GM06990 (cell line): ENCODE measurements around the gene SPG11.

ENCODE experiments used
- DNase-seq: peaks from one replicate; pipeline ENCODE4 v3.0.0-alpha.2; 2011; ENCODE audit not compliant: insufficient read length; ENCODE audit errors: extremely low read depth
- H3K27me3 ChIP-seq: replicated peaks from 2 replicates; pipeline ENCODE4 v1.6.0; 2011; ENCODE audit warnings: low read length; ENCODE audit not compliant: control insufficient read depth, insufficient read depth
- H3K36me3 ChIP-seq: 2 replicates; pipeline ENCODE4 v1.5.1; 2011; ENCODE audit warnings: low read length; ENCODE audit not compliant: control insufficient read depth, insufficient read depth
- H3K4me3 ChIP-seq: replicated peaks from 2 replicates; pipeline ENCODE4 v1.5.1; 2011; ENCODE audit warnings: low read depth, mild to moderate bottlenecking, control low read depth, low read length
- TF ChIP-seq, protein P1 (sequence below): IDR thresholded peaks from 2 replicates; pipeline ENCODE4 v1.5.1; 2011; ENCODE audit warnings: low read length, control low read depth, mild to moderate bottlenecking, inconsistent platforms; ENCODE audit not compliant: insufficient read depth, poor library complexity, severe bottlenecking

The SPG11 gene

DNA sequence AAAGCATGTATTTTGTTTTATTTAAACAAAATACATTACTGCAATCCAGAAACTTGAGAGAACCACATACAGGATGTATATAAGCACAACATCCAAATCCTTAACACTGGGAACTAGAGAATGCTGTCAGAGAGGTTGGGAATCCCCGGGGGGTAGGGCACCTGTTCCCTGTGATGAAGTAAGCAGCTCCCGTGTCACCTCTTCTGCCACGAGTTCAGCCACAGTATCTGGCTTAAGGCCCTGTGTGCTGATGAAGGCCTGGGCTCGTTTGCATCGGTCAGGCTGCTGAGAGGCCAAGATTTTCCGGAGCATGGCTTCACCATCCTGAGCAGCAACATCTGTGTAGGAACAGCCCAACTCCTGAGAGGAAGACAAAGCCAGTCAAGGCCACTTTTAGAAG lies 90.1 kb downstream of the SPG11 start:
- Histone ChIP-seq H3K27me3 (no peaks in the 10 kb centered on the region), H3K36me3 (peaks cover 5% of the 10 kb centered on the region), H3K4me3 (no peak overlapping the region)
- TF ChIP-seq, protein P1, sequence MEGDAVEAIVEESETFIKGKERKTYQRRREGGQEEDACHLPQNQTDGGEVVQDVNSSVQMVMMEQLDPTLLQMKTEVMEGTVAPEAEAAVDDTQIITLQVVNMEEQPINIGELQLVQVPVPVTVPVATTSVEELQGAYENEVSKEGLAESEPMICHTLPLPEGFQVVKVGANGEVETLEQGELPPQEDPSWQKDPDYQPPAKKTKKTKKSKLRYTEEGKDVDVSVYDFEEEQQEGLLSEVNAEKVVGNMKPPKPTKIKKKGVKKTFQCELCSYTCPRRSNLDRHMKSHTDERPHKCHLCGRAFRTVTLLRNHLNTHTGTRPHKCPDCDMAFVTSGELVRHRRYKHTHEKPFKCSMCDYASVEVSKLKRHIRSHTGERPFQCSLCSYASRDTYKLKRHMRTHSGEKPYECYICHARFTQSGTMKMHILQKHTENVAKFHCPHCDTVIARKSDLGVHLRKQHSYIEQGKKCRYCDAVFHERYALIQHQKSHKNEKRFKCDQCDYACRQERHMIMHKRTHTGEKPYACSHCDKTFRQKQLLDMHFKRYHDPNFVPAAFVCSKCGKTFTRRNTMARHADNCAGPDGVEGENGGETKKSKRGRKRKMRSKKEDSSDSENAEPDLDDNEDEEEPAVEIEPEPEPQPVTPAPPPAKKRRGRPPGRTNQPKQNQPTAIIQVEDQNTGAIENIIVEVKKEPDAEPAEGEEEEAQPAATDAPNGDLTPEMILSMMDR, result no peak
- DNase-seq, result no peak

GRCh38 chr15:44570361-44570760 lies 93.1 kb downstream of the SPG11 start:
- H3K36me3 ChIP-seq, result peaks cover 18% of the 10 kb centered on the region
- DNase-seq, result no peak
- TF ChIP-seq, protein P1, result no peak

DNA sequence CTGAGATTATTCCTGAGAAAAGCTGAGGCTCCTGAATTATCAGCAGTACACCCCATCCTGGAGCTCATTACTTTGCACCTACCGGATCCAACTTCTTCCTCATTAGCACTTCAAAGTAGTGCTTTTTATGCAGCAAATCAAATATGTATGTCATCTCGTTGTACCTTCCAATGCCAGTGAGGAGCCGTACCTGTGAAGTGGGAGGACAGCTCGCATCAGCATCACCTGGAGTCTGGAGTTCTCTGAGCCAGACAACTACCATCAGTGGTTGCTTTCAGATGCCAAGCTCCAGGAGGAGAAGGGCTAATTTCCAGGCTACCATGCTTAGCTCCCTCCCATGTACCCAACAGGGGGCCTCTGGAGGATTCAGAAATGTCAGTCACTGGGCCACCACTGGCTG lies 94.1 kb downstream of the SPG11 start:
- TF ChIP-seq, protein P1, result no peak
- DNase-seq, result no peak
- H3K36me3 ChIP-seq, result peaks cover 23% of the 10 kb centered on the region
- no peaks in the 10 kb centered on the region for H3K27me3 ChIP-seq
- no peak overlapping the region for H3K4me3 ChIP-seq

More at GRCh38 chr15:44570361-44570760, 93.1 kb downstream of the SPG11 start:
- H3K4me3 ChIP-seq, result no peak overlapping the region
- no peaks in the 10 kb centered on the region for H3K27me3 ChIP-seq

- peaks cover 28% of the 10 kb centered on the region for H3K36me3 ChIP-seq
- H3K4me3 ChIP-seq, result no peak overlapping the region
- TF ChIP-seq, protein P1, result no peak
These were observed 95.1 kb downstream of the SPG11 start for GRCh38 chr15:44568338-44568737.

DNA sequence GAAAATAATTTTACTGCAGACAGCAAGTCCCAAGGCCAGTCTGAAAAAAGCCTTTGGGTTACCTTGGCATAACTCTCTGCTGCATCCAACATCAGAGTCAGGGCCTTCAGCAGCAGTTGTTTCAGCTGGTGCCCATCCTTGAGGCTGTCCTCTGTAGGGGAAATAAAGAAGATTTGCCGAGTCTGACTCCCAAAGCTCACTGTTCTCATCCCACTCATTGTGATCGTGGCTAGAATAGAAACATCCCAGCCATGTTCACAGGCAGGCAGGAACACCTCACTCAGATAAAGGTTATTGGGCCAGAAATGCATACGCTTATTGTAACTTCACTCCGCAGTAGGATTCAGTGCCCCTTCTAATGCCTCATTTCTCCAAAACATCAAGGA lies 97.3 kb downstream of the SPG11 start:
- H3K36me3 ChIP-seq, result peaks cover 28% of the 10 kb centered on the region
- no peak for DNase-seq
- no peaks in the 10 kb centered on the region for H3K27me3 ChIP-seq
- H3K4me3 ChIP-seq, result no peak overlapping the region
- TF ChIP-seq, protein P1, result no peak

More at GRCh38 chr15:44568338-44568737, 95.1 kb downstream of the SPG11 start:
- DNase-seq, result no peak
- no peaks in the 10 kb centered on the region for H3K27me3 ChIP-seq
